Amniotic stem cell (primary cell): ENCODE results near the gene SSBP3.
"Not testable (repeated sequence)": the region's sequence is repeated elsewhere in the genome, so short reads cannot be mapped to it uniquely, and the experiment has no call there.

Source experiments
- DNase-seq: peaks from one replicate; lab custom pipeline; 2025; lab: John Stamatoyannopoulos, UW

SSBP3 gene

DNA sequence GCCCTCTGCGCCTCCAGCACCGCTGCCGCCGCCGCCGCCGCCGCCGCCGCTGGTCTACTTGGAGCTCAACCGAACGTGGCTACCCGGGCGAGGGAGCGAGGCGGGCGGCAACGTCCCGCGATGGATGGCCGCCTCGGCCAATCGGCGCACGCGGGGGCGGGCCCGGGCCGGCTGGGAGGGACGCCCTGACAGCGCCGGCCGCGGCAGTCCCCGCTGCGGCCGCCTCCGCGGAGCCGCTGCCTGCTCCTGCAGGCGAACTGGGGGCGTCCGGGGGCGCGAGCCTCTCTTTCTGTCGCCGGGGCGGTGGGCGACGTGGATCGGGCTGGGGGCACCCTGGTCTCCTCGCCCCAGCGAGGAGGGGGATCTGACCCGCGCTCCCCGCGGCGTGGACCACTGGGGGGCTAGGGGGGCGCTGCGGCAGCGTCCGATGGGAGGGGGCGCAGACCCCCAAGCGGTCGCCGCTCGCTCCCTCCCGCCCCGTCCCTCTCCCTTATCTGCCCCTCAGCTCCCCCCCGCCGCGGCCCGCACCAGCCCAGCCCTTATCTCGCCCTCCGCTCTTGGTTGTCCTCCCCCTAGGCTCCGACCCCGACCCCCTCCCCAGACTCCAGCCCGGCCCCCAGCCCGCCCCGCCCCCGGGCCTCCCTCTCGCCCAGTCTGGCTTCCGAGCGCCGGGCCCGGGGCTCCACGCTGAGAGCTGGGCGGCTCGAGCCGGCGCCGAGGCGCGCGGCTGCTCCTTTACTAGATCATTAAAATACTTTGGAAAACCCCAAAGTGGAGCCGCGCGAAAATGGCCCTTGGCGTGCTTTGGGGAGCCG lies at the start of gene SSBP3:
Gene SSBP3 (minus strand): TSS at position 56 of the 815 bp plus-strand sequence.
- DNase-seq = peak; percentile 79

DNA sequence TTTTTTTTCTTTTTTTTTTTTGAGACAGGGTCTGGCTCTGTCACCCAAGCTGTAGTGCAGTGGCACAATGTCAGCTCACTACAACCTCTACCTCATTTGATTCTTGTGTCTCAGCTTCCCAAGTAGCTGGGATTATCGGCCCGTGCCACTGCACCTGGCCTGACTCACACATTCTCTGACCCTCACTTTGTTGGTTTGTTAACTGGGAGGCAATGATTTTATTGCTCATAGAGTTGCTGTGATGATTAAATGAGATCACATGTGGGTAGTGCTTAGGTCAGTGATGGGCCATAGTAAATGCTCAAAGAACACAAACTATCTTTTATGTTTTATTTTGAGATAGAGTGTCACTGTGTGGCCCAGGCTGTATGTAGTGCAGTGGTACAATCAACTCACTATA lies 47.3 kb upstream of the SSBP3 start:
- DNase-seq = no peak

GRCh38 chr1:54453022-54453421 lies 46.8 kb upstream of the SSBP3 start:
- no peak for DNase-seq

DNA sequence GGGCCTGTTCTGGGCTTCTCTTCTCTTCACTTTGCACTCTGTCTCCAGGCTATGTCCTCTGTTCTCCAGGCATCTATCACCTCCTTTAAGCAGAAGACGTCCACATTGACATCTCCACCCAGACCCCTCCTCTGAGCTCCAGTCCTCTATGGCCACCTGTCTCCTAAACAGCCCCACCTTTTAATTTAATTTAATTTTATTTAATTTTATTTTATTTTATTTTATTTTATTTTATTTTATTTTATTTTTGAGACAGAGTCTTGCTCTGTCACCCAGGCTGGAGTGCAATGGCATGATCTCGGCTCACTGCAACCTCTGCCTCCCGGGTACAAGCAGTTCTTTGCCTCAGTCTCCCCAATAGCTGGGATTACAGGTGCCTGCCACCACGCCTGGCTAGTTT lies 43.2 kb upstream of the SSBP3 start:
- DNase-seq = not testable (repeated sequence)

- not testable (repeated sequence) for DNase-seq
Observed at GRCh38 chr1:54448801-54449200, 42.6 kb upstream of the SSBP3 start.

DNA sequence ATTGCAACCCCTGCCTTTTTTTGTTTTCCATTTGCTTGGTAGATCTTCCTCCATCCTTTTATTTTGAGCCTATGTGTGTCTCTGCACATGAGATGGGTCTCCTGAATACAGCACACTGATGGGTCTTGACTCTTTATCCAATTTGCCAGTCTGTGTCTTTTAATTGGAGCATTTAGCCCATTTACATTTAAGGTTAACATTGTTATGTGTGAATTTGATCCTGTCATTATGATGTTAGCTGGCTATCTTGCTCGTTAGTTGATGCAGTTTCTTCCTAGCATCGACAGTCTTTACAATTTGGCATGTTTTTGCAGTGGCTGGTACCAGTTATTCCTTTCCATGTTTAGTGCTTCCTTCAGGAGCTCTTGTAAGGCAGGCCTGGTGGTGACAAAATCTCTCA lies 40.9 kb upstream of the SSBP3 start:
- DNase-seq = not testable (repeated sequence)

- DNase-seq = no peak
Observed at GRCh38 chr1:54442185-54442584, 36.0 kb upstream of the SSBP3 start.

DNA sequence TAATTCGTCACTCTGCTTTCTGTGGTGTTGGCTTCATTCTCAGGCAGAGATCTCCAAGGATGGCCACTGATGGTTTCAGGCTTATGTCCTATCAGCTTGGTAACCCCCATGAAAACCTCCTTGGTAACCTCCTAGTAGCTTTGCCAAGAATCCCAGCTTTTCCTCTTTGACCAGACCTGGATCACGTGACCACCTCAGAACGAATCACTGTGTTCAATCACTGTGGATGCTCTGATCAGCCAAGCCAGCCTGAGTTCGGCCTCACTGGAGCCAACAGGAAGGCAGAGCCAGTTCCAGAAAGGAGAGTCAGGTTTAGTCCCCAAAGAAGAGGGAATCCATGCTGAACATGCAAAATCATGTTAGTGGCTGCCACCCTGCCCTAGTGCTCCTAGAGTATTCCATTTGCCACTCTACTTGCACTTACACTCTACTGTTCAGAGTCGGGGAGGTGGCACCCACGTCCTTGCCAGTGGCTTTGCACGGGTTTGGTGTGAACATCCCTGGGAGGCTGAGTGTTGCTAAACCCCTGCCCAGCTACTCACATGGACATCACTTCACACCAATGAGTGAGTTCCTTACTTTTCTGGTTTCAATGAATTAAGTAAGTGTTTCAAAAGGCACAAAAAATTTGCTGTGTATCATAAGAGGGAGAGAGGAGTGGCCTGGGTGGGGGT lies 33.5 kb upstream of the SSBP3 start:
- DNase-seq = no peak

- DNase-seq = no peak
Observed at GRCh38 chr1:54437783-54438182, 31.6 kb upstream of the SSBP3 start.

- no peak for DNase-seq
Observed at GRCh38 chr1:54436826-54437225, 30.6 kb upstream of the SSBP3 start.

GRCh38 chr1:54429838-54430237 lies 23.6 kb upstream of the SSBP3 start:
- DNase-seq = no peak

GRCh38 chr1:54428837-54429518 lies 22.8 kb upstream of the SSBP3 start:
- no peak for DNase-seq

GRCh38 chr1:54425152-54425584 lies 19.0 kb upstream of the SSBP3 start:
- no peak for DNase-seq

DNA sequence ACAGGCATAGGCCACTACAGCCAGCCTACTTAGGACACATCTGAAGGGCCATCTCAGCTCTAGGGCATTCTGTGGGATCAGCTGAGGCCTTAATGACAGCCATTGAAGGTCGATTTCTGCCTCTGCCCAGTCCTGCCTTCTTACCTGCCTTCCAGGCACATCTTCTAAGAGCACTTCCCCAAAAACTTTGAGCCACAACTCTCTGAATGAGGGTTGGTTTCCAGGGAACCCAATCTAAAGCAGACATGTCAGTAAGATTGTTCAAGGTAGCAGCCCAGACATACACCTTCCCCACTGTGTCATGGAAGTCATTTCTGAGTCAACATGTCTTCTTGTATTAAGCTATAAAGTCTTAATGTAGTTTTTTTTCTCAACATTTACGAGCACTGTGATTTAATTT lies 18.2 kb upstream of the SSBP3 start:
- no peak for DNase-seq

DNA sequence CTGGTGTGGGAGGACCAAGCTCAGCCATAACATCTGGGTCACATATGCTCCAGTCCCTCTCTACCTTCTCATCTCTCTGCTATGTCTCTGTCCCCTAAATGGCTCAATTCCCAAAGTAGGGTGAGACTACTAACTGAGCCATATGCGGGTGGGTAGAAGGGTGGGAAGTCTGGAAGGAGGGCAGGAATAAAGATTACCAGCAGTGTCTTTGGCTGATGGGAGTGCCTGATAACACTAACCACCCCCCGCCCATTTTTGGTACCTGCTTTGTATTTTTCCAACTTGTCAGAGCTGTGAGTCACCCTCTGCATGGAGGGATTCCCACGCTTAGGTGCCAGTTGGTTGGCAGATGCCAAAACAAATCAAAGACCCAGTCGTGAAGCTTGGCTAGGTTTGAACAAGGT lies 14.9 kb upstream of the SSBP3 start:
- no peak for DNase-seq

DNA sequence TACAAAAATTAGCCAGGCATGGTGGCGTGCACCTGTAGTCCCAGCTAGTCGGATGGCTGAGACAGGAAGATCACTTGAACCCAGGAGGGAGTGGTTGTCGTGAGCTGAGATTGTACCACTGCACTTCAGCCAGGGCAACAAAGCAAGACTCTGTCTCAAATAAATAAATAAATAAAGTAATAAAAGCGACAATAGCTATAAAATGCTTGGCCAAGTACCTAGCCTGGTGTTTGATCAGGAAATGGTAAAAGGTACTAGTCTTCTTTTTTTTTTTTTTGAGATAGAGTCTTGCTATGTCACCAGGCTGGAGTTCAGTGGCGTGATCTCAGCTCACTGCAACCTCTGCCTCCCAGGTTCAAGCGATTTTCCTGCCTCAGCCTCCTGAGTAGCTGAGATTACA lies 12.4 kb upstream of the SSBP3 start:
- DNase-seq = not testable (repeated sequence)

DNA sequence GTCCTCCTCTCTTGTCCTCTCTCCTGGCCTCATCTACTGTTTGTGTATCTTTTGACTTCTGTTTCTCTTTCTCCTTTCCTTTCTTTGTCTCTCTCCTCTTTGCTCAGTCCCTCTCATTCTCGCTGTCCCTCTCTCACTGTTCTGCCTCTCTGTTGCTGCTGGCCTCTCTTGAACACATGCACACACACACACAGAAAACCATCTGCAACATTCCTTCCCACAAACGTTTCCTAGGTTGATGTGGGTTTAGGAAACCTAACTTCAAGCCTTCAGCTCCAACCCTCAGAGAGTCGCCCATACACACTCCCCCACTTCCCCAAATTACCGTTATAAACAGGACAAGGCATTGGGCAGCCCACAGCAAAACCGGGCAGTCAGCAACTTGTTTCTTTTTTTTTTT lies 10.9 kb upstream of the SSBP3 start:
- no peak for DNase-seq

- DNase-seq = no peak
Observed at GRCh38 chr1:54416435-54416834, 10.2 kb upstream of the SSBP3 start.

DNA sequence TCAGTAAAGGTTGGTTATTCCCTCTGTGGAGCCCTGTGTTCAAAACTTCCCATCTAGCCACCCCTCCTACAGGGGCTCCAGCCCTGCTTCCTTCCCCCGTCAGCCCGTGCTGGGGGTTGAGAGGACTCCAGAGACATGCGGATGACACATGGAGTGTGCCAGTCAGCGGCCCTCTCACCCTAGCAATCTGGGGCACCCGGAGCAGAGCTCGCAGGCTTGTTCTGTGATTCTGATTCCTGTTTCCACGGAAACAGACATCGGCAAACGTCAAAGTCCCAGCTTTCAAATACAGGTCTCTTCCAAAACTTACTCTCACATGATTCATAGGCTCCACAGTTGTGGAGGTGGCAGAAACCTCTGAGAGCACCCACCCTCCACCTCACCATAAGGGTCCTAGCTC lies 9.8 kb upstream of the SSBP3 start:
- DNase-seq = no peak

- DNase-seq = no peak
Observed at GRCh38 chr1:54415533-54415932, 9.3 kb upstream of the SSBP3 start.

DNA sequence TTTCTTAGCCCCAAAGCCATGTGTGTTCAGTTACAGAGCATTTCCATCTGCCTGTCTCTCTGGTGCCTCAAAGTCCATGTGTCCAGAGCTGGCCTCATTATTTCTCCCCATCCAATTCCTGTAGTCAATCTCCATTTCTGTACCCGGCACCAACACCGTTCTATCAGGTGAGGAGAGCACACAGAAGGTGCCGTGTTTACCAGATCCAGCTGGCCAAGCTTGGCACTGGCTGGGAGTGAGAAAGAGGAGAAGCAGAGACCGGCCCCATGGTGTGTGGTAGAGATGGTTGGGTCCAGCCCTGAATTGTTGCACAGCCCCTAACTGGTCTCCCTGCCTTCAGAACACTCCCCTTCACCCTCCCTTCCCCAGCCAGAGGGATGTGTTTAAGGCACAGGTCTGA lies 7.5 kb upstream of the SSBP3 start:
- DNase-seq = no peak

DNA sequence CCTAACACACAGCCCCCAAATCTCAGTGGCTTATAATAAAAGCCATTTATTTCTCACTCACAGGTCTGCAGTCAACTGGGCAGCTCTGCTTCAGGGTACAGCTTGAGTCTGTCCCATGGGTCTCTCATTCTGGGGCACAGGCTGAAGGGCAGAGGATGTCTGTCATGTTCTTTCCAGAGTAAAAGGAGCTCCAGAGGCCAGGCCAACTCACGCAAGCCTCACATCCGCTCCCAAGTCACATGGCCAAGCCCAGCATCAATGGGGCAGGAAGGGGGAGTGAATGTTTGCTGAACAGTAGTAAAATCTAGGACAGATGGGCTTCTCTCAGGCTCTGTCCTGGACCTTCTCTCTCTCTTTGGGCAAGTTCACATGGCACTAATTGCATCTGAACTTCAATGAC lies 7.1 kb upstream of the SSBP3 start:
- DNase-seq = no peak

DNA sequence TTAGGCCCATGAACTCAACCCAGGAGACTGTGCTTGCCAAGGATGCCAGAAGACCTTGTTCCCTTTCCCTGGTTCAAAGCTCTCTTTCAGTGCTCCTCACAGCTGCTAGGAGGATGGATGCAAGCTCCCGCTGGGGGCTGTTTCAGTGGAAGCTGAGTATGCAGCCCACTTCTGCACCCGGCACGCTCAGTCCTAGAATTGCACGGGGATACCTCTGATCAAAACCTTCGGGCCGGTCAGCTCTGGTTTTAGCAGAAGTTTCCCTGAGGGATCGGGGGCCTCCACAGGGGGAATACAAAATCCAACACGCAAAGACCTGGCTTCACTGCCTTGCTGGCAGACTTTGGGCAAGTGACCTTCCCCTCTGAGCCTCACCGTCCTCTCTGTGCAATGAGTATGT lies 4.2 kb upstream of the SSBP3 start:
- DNase-seq = no peak
